B cell (primary cell): ENCODE measurements around the gene CA7.

ENCODE experiments used
- CTCF ChIP-seq: fragments of 200-600 bp; IDR thresholded peaks from one replicate; pipeline ENCODE4 v1.8.0; 2022; ENCODE audit warnings: antibody characterized with exemption, mild to moderate bottlenecking
- EZH2 ChIP-seq: IDR thresholded peaks from 2 replicates; pipeline ENCODE4 v1.6.1; 2012; ENCODE audit warnings: borderline replicate concordance, low read depth, mild to moderate bottlenecking, moderate library complexity, low read length; ENCODE audit not compliant: insufficient read depth, poor library complexity, severe bottlenecking

GRCh38 chr16:66881964-66882508 lies 37.8 kb downstream of the CA7 start:
- TF ChIP-seq EZH2 (no peak), CTCF (no peak)
